GDM1 (cell line): ENCODE measurements around the gene MAPKBP1.

ENCODE experiments used
- DNase-seq: peaks from one replicate; lab custom pipeline; 2025; lab: John Stamatoyannopoulos, UW

Gene MAPKBP1

DNA sequence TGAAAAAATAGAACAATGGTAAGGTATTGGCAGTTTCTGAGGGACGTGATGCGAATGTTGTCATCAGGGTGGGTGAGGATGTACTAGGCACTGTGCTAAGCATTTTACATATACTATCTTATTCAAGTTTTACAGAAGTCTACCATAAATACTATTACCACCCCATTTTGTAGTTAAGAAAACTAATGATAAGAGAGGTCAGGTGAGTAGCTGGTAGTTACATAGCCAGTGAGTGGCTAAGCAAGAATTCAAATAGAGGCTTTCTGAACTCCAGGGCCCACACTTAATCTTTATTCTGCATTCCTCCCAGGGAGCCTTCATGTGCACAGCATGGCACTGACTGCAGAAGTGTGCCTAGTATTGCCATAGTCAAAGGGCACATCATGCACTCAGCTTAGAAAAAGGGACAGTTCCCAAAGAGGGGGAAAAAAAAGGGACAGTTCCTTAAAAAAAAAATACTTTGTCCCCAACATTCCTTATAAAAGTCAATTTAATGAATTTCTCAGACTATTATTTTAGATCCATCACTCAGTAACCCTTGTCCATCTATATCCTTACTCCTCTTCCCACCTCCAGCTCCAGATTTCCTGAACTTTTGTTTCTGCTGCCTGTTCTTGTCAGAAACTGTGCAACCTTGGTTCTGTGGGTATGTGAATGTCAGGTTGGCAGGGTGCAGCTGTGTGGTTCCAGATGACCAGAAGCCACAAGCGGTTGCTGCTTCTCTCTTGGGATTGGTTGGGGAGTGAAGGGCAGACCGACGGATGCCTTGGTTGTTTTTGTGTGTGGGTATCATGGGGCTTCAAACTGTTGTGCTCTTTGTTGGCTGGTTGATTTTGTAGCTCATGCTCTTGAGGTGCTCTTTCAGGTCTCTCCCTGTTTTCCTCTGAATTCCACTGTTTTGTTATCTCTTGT lies 8.3 kb downstream of the MAPKBP1 start:
- no peak for DNase-seq

DNA sequence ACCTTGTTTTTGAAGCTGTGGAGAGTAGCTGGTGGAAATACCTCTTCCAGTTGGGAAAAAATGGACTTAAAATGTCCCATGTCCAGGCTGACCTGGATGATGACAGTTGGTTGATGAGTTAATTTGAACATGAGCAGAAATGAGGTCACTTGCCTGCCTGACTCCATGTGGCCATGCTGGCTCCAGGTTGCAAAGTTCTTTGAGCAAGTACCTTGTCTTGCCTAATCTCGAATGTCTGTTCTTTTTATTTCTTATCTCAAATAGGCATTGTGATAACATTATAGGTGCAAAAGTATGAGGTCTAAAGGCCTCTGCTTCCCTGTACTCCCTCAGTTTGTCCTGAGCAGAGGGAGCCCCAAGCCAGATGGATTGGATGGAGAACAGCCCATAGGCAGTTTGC lies 9.0 kb downstream of the MAPKBP1 start:
- DNase-seq = no peak

DNA sequence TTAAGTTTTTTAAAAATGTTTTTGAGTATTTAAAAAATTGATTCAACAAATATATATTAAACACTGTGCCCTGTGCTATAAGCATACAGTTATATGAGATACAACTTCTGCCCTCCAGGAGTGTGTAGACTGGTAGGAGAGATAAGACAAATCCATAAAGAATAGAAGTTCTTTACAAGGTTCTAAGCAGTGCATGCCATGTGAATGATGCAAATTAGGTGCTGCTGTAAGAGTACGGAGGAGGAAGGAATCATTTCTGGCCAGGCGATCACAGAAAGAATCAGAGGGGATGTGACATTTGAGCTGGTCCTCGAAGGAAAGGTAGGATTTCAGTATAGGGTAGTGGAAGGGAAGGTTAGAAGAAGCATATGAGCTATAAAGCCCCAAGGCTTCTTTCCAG lies 14.0 kb downstream of the MAPKBP1 start:
- no peak for DNase-seq

DNA sequence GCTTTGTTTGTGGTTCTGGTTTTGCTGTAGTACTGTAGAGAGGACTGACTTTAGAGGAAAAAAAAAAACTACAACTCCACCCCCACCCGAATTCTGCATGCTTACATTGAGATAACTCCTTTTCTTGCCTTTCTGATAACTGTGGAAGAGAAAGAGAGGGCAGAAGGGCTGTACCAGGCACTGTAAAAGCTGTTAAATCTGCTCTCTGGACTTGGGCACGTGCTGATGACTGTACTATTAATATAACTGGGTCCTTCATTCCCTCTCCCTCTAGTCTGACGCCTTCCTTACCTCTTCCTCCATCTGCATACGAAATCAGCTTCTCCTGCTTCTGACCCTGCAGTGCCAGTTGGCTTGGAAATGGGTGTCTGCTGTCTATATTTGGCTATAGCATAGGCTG lies 15.0 kb downstream of the MAPKBP1 start:
- DNase-seq = no peak

DNA sequence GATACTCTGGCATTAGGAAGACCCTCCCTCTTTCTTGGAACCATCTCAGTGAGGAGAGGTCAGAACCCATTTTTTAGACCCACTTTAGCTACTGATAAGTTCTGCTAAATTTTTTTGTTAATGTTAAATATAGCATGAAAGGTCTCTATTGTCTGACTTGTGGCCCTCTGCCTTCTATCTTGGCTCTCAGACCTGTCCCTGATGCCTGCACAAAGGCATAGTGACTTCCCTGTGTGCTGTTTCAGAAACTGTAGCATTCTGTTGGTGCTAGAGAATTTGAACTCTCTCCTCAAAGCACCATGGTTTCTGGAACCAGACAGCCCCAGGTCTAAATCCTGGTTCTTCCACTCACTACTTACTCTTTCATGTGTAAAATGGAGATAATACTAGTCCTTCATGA lies 15.4 kb downstream of the MAPKBP1 start:
- no peak for DNase-seq

DNA sequence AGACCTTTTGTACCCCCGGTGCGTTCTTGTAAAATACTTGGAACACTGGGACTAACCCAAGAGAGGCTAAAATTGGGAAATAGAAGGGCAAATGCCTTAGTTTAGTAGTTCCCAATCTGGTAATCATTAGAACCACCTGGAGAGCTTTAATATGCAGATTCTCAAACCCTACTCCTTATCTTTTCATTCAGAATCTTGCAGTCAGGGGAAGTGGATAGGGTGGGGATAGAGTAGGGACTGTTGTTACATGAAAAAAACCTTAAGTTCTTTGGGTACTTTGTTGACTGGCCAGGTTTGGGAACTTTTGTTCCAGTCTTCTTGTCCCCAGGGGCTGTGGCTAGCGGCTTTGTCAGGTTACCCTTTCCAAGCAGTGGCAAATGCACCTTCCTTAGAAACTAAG lies 15.9 kb downstream of the MAPKBP1 start:
- DNase-seq = no peak

DNA sequence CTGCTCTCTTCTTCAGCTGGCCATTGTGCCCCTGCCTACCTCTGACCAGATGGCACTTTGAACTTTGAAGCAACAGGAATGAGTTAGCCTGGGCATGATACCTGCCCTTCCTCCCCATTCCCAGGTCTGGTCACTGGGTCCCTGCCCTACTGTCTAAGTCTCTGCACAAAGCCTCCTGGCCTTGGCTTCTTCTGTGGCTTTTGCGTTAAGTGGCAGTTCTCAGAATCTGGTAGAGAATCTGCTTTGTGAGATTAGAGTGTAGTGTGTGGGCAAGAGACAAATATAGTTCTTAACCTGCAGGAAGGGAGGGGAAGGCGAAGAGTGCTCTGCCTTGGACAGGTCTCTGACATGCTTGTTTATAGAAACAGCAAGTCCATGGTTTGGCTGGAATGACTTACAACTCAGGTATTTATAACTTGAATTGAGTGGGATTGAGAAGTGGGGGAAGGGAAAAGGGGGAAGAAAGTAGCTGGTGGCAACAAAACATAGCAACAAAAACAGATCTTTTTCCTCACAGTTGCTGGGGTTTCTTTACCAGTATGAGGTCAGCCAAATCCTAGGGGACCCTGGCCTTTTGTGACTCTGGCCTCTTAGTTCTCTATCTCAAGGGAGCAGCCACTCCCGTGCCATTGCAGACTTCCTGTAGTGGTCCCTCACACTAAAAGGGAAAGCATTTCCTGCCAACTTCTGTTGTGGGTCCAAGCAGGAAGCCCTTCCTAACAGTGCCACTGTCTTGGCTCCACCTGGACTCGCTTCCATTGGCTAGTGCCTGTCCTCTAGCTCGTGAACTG lies 16.7 kb downstream of the MAPKBP1 start:
- DNase-seq = peak; percentile 49

DNA sequence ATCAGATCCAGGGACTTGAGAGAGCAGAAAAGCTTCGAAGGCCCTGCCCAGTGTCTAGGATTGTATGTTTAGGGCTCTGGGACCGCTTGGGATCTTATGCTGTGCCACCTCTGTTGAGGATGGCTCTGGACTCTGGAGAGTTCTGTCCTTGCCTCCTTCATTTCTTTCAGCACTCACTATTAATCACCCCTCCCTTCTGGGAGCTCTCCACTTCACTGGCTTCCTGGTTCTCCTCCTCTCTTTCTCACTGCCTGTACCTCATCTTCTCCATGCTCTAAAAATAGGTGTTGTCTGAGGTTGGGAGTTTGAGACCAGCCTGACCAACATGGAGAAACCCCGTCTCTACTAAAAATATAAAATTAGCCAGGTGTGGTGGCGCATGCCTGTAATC lies 17.3 kb downstream of the MAPKBP1 start:
- DNase-seq = no peak

DNA sequence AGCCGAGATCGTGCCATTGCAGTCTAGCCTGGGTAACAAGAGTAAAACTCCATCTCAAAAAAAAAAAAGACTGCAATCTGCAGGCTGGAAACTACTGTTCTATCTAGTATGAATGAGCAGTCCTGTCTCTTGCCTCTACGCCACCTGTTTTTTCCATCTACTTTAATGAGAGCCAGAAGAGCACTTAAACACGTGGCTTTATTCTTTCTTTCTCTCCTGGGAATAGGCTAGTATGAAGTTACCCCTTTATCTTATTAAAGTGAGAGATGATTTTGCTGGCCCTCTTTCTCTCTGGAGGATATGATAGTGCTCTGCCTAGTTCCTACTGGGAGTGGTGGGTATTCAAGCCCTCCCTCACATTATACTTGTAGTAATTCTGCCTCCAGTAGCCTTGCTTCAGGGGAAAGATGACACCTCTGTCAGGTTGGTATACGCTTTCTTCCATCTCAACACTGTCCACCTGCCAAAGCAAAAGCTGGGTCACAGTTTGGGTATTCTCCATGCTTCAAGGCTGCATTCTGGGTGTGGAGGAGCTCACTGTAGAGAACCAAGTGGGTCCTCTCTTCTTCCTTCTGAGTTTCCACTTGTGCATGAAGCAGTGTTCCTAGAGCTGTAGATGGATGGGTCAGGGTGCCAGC lies 17.8 kb downstream of the MAPKBP1 start:
- no peak for DNase-seq

DNA sequence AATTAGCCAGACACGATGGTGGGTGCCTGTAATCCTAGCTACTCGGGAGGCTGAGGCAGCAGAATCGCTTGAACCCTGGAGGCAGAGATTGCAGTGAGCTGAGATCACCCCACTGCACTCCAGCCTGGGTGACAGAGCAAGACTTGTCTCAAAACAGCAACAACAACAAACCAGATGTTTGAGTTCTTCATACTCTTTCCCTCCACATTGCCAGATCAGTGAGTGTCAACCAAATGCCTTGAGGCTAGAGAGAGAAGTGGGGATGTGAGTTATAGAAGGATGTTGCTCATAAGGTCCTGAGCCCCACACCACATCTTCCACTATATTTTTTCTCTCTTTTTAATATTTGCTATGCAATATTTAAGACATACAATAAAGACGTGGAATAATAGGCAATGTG lies 19.8 kb downstream of the MAPKBP1 start:
- no peak for DNase-seq

DNA sequence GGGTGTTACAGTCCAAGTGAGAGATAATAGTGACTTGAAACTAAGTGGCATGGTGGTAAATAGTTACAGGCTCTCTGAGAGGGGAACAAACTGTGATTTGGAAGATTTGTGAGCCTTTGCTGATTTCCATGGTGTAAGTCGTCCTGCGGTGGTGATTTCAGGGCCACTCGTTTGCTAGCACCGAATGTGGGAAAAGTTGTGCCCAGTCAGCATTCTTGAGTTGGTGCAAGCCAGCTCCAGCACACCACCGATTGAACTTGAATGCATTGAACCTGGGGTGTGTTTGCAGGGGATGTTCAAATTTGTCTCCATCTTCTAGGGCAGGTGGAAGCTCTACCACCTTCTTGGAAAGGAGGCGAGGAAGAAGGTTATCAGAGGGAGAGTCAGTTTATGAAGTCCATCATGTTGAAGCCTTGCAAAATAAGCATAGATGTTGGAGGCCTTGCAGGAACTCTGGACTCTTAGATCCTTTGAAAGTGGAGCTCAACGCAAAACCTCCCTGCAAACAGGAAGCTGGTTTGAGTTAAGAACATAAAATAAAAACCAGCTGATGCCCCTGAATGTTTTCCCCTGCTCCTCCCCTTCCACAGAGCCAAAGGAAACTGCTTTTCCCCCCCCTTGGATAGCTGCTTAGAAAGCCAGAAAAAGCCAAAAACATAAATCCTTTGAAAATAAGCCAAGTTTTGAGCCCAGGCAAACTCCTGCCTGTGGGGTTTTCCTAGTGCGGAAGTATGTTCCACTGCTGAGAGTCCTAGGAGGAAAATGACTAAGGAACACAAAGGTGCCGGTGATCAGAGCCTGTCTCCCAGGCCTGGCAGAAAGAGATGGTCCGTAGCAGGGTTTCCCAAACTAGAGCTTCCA lies 21.9 kb downstream of the MAPKBP1 start:
- no peak for DNase-seq

DNA sequence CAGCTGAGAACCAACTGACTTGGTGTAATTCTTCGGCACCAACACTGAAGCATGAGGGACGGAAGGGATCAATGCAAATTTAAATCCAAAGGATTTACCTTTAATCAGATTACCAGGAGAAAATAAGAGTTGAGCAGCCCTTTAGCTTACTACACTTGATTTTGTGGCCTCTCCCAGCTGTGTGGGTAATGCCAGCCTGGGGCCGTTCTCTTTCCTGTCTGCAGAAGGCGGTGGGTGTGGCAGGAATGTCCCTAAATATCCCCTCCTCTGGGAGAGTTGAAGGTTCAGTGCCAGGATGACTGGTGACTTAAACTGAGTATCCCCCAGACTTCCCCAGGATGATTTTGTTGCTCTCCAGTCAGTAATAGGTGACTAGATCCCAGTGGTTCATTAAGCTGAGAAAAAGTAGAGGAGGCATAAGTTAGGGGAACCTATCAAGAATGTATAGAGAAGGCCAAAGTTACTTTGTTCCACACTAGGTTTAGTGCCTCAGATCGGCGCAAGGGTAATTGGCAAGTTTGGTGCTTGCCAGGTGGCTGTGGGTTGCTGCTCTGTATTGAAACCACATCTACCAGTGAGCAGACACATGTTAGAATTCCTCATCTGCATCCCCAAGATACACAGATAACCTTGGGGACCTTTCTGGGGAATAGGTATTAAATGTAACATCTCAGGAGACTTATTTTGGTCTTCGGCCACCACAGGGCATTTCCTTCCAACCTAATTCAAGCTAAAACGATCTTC lies 23.1 kb downstream of the MAPKBP1 start:
- DNase-seq = no peak

DNA sequence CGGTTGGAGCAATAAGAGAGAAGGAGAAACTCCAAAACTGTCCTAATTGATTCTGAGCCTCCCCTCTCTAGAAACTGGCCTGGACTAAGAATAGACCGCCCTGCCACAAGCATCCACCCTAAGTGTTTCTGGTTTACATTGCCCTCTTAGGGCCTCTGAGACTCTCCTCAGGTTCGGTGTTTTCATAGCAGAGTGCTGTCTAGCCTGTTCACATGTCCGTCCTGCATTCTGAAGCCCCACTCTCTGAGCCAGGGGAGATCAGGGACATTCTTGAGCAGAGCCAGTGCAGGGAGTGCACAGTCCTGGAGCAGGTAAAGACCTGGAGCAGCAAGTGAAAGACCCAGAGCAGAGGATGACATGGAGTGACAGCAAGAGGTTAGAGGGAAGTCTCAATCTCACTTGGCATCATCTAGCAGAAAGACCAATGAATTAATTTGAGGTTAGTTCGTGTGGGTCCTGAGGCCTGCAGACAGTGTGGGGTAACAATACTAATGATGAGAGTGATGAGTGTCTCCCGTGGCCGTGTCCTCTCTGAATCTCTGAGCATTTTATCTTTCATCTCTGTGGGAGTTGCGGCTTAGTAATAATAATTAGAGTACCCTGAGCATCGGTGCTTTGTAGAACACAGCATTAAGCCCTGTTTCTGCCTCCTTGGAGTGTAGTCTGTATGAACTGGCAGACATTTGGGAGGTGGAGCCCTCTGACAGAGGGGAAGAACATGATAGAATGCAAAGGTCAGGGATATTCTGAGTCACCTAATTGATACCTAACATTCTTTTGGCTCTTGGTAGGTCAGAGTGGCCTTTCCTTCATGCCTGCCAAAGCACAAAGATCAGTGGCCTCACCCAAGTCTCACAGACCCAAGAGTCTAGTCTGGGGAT lies 24.6 kb downstream of the MAPKBP1 start:
- DNase-seq = no peak

DNA sequence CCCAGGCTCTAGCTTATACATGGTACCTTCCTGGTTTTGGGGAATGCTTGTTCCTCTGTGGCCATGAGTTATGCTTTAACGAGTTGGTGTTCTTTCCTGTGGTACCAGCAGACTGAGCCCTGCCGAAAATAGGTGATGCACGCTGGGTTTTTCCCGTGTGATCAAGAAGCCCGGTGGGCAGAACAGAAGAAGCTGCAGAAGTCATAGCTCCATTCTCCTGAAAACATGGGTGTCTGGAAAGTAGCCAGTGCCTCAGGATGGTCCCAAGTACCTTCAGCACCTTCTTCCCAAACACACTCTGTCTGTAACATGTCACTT lies 25.2 kb downstream of the MAPKBP1 start:
- DNase-seq = no peak

DNA sequence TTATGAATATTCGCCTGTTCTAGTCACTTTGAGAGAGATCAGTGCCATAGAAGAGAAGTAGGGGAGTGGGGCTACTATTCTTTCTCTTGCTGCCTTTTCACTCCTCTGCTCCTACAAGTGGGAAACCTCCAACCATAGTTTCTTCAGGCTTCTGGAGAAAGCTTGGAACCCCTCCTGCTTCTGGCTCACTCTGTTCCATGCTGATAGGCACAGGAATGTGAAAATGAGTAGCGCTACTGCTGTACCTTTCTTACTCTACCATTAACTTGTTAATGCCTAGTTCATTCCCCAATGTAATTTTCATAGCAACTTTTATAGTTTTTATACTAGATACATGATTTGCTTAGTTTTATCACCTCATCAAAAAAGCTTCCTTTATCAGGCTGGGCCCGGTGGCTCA lies 26.9 kb downstream of the MAPKBP1 start:
- DNase-seq = no peak

DNA sequence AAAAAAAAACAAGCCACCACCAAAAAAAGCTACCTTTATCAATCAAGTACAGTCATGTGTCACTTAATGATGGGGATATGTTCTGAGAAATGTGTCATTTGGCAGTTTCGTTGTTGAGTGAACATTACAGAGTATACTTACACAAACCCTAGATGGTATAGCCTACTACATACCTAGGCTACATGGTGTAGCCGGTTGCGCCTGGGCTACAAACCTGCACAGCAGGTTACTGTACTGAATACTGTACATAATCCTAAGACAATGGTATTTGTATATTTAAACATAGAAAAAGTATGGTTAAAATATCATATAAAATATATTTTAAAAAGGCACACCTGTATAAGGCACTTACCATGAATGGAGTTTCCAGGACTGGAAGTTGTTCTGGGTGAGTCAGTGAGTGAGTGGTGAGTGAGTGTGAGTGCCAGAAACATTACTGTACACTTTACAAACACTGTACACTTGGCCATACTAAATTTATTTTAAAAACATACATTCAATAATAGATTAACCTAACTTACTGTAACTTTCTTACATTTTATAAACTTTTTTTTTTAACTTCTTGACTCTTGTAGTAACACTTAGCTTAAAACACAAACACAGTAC lies 27.7 kb downstream of the MAPKBP1 start:
- no peak for DNase-seq

DNA sequence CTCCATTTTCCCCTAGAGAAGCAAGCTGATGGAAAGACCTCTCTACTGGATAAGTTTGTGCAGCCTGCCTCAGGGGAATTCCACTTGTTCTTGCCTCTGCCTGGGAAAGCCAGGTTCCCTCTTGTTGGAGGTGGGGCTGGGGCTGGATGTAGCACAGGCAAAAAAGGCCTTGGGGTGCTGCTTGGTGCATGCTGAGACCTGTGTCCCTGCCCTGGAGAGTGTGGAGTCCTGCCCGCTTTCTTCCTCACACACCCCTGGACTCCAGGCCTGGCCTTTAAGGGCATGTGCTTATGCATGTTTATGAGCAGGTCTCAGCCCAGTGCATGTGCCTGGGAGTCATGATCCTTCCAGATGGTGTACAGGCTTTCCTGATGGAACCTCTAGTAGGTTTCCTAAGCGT lies 30.1 kb downstream of the MAPKBP1 start:
- DNase-seq = no peak

DNA sequence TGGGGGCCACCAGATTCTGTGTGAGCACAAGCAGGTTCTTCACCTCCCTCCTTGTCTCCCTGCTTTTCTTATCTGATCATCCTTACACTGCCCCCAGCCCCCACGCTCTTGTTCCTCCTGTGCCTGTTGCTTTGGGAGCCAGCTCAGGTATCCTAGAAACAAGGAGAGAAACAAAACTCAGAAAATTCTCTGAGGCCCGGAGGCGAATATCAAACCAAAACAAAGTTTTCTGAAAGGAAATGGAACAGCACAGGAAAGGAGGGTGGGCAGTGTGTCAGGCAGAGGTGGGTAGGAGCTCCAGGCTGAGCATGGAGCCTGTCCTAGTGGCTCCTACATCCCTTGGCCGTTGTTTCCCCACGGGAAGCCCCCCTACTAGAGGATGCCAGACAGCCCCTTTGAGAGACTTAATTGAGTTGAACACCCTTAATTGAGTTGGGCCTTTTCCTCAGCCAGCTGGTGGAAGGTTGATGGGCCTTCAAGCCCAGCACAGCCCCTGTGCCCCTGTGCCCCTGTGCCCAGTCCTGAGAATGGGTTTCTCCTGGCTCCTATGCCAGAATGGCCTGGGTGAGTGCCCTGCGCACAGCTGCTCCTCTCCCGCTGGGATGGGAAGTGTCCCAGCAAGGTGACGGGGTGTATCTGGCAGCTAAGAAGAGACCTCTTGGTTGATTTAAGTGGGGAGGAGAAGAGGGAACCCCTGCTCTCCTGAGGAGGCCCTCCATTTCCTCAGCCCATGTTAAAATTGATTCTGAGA lies 30.8 kb downstream of the MAPKBP1 start:
- DNase-seq = no peak

DNA sequence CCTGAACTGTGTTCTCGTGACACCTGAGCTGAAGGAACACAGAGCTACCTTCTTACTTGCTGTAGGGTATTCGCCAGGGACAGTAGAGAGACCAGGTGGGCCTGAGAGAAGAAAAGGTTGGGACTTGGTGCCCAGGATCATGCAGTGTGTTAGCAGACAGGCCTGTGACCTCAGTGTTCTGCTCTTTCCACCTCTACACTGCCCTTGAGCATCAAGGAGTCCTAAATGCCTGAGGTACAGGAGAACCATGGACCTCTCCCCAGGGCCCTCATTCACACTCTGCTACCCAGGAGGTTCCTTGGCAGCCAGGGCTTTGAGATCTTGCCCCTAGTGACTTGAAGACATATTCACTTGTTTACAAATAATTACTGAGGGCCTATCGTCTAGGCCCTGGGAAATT lies 31.4 kb downstream of the MAPKBP1 start:
- no peak for DNase-seq
